Activated naive CD4-positive, alpha-beta T cell treated with Interleukin-2 at 50 U/mL for 16 hours (primary cell): ENCODE results near the gene CHCT1.
"Not testable (repeated sequence)": the region's sequence is repeated elsewhere in the genome, so short reads cannot be mapped to it uniquely, and the experiment has no call there.

Source experiments
- DNase-seq: peaks from one replicate; pipeline ENCODE4 v3.0.0-alpha.2; 2020

The CHCT1 gene

GRCh38 chr17:60401819-60402218 lies 20.5 kb upstream of the CHCT1 start:
- DNase-seq: no peak

- DNase-seq: no peak
Observed at GRCh38 chr17:60403523-60403810, 18.8 kb upstream of the CHCT1 start.

- no peak for DNase-seq
Observed at GRCh38 chr17:60403962-60404361, 18.3 kb upstream of the CHCT1 start.

- no peak for DNase-seq
Observed at GRCh38 chr17:60406887-60407286, 15.4 kb upstream of the CHCT1 start.

- DNase-seq: no peak
Observed at GRCh38 chr17:60410001-60410400, 12.3 kb upstream of the CHCT1 start.

GRCh38 chr17:60412701-60413100 lies 9.6 kb upstream of the CHCT1 start:
- DNase-seq: no peak

GRCh38 chr17:60415146-60415545 lies 7.1 kb upstream of the CHCT1 start:
- DNase-seq: no peak

- no peak for DNase-seq
Observed at GRCh38 chr17:60416368-60416925, 5.8 kb upstream of the CHCT1 start.

- not testable (repeated sequence) for DNase-seq
Observed at GRCh38 chr17:60419003-60419402, 3.3 kb upstream of the CHCT1 start.

GRCh38 chr17:60419875-60420274 lies 2.4 kb upstream of the CHCT1 start:
- DNase-seq: not testable (repeated sequence)

- peak; percentile 81 for DNase-seq
Observed at GRCh38 chr17:60421273-60422161, 772 bp upstream of the CHCT1 start.

GRCh38 chr17:60423865-60424264 lies 1.6 kb downstream of the CHCT1 start:
- DNase-seq: no peak

GRCh38 chr17:60425626-60426025 lies 3.3 kb downstream of the CHCT1 start:
- no peak for DNase-seq

- no peak for DNase-seq
Observed at GRCh38 chr17:60426596-60426995, 4.3 kb downstream of the CHCT1 start.

GRCh38 chr17:60428491-60428890 lies 6.2 kb downstream of the CHCT1 start:
- DNase-seq: not testable (repeated sequence)

GRCh38 chr17:60430561-60430960 lies 8.3 kb downstream of the CHCT1 start:
- DNase-seq: not testable (repeated sequence)

GRCh38 chr17:60433021-60433997 lies 11.0 kb downstream of the CHCT1 start:
- not testable (repeated sequence) for DNase-seq

GRCh38 chr17:60435244-60436167 lies 13.2 kb downstream of the CHCT1 start:
- peak; percentile 53 for DNase-seq

- no peak for DNase-seq
Observed at GRCh38 chr17:60436676-60437075, 14.4 kb downstream of the CHCT1 start.

- DNase-seq: no peak
Observed at GRCh38 chr17:60439501-60439900, 17.2 kb downstream of the CHCT1 start.

GRCh38 chr17:60442271-60443173 lies 20.2 kb downstream of the CHCT1 start:
- no peak for DNase-seq
